H1 (cell line): ENCODE data around the gene CCL17. TPM values are rescaled to one million over a fixed set of nuclear protein-coding genes. Genes with fewer than 3 reads are reported as not detected.

Source experiments
- BCL11A ChIP-seq, 2 experiments: IDR thresholded peaks; one replicate each; pipeline ENCODE4 v1.6.1; 2011; ENCODE audit warnings: low read depth in 2 of 2, low read length in 2 of 2, mild to moderate bottlenecking in 2 of 2
- BRCA1 ChIP-seq: IDR thresholded peaks from 2 replicates; pipeline ENCODE4 v1.6.1; 2012; ENCODE audit warnings: low read depth, low read length, improper control_type of control experiment
- PHF8 ChIP-seq: fragments of 200-600 bp; sonication (generic); conservative IDR thresholded peaks from 2 replicates; pipeline ENCODE4 v1.7.1; 2012; ENCODE audit warnings: low read depth, mild to moderate bottlenecking, inconsistent platforms, low read length, moderate library complexity
- RBBP5 ChIP-seq: IDR thresholded peaks from 2 replicates; pipeline ENCODE4 v1.7.1; 2012; ENCODE audit warnings: low read depth, mild to moderate bottlenecking, inconsistent platforms, low read length, moderate library complexity, borderline replicate concordance
- polyA plus RNA-seq, 7 experiments: library from polyadenylated mRNA; depleted of rRNA in 3 of 7; stranded (reverse) in 5 of 7; unstranded in 2 of 7; fragments of >200 nt in 5 of 7; fragments of 200-250 nt in 2 of 7; gene quantifications; 1 replicate in 5 of 7; 2 replicates in 1 of 7; 4 replicates in 1 of 7; pipeline versions ENCODE4 v1.2.1 to v1.2.3, GENCODE V29; 2011 to 2013; ENCODE audit warnings: missing spikeins in 2 of 7, mixed read lengths in 2 of 7
- total RNA-seq: library from RNA; stranded (reverse); fragmentation: NEBNext Ultra II Directional; extraction: Animal tissue kit (Norgen Biotek cat#: 25700); gene quantifications from 2 replicates; pipeline ENCODE4 v1.2.1, GENCODE V29; 2021
- TF ChIP-seq, protein P1 (sequence below): IDR thresholded peaks from 2 replicates; pipeline ENCODE4 v1.6.1; 2012; ENCODE audit warnings: inconsistent platforms
- TF ChIP-seq, protein P2 (sequence below), 3 experiments: IDR thresholded peaks; 1 replicate in 2 of 3; 2 replicates in 1 of 3; pipeline versions ENCODE4 v1.5.1 to v1.6.1; 2011; ENCODE audit warnings: low read length in 3 of 3, mild to moderate bottlenecking in 3 of 3, inconsistent platforms in 2 of 3, low read depth in 1 of 3, moderate library complexity in 1 of 3; ENCODE audit not compliant: insufficient read depth in 1 of 3; ENCODE audit errors: control extremely low read depth in 1 of 3

Gene CCL17
- total and polyA plus RNA-seq, 2 of the 8 experiments (the other 6 are each of a cell fraction or from before 2014, with no cell fraction given) = not detected

DNA sequence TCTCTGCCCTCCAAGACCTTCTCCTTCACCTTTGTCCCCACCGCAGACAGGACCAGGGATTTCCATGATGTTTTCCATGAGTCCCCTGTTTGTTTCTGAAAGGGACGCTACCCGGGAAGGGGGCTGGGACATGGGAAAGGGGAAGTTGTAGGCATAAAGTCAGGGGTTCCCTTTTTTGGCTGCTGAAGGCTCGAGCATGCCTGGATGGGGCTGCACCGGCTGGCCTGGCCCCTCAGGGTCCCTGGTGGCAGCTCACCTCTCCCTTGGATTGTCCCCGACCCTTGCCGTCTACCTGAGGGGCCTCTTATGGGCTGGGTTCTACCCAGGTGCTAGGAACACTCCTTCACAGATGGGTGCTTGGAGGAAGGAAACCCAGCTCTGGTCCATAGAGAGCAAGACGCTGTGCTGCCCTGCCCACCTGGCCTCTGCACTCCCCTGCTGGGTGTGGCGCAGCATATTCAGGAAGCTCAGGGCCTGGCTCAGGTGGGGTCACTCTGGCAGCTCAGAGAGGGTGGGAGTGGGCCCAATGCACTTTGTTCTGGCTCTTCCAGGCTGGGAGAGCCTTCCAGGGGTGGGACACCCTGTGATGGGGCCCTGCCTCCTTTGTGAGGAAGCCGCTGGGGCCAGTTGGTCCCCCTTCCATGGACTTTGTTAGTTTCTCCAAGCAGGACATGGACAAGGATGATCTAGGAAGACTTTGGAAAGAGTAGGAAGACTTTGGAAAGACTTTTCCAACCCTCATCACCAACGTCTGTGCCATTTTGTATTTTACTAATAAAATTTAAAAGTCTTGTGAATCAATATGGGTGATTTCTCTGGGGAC lies 20.1 kb upstream of the CCL17 start (continued):
- TF ChIP-seq, protein P1, sequence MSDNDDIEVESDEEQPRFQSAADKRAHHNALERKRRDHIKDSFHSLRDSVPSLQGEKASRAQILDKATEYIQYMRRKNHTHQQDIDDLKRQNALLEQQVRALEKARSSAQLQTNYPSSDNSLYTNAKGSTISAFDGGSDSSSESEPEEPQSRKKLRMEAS = no peak
- TF ChIP-seq BRCA1 (no peak), RBBP5 (no peak), PHF8 (no peak), BCL11A (IDR thresholded peaks at IDR 0.05; ENCODE audit: low read depth in 2 of 2, low read length in 2 of 2) (no peak)
- TF ChIP-seq, protein P2, sequence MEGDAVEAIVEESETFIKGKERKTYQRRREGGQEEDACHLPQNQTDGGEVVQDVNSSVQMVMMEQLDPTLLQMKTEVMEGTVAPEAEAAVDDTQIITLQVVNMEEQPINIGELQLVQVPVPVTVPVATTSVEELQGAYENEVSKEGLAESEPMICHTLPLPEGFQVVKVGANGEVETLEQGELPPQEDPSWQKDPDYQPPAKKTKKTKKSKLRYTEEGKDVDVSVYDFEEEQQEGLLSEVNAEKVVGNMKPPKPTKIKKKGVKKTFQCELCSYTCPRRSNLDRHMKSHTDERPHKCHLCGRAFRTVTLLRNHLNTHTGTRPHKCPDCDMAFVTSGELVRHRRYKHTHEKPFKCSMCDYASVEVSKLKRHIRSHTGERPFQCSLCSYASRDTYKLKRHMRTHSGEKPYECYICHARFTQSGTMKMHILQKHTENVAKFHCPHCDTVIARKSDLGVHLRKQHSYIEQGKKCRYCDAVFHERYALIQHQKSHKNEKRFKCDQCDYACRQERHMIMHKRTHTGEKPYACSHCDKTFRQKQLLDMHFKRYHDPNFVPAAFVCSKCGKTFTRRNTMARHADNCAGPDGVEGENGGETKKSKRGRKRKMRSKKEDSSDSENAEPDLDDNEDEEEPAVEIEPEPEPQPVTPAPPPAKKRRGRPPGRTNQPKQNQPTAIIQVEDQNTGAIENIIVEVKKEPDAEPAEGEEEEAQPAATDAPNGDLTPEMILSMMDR (IDR thresholded peaks at IDR 0.05; ENCODE audit: control extremely low read depth in 1 of 3, insufficient read depth in 1 of 3, low read depth in 1 of 3, low read length in 3 of 3) = no peak
